Glutamatergic neuron (in vitro differentiated cells): ENCODE results near the gene HAT1. TPM values are rescaled to one million over a fixed set of nuclear protein-coding genes. Genes with fewer than 3 reads are reported as not detected.
"Not testable (repeated sequence)": the region's sequence is repeated elsewhere in the genome, so short reads cannot be mapped to it uniquely, and the experiment has no call there.

Experiments
- DNase-seq: peaks from one replicate; pipeline ENCODE4 v3.0.0; 2022
- H3K27ac Mint-ChIP-seq: one replicate; pipeline ENCODE4 v1.8.0; 2020; ENCODE audit warnings: mild to moderate bottlenecking, mixed read lengths, inconsistent platforms; ENCODE audit not compliant: unreplicated experiment
- H3K27me3 Mint-ChIP-seq: one replicate; pipeline ENCODE4 v1.8.0; 2020; ENCODE audit warnings: mild to moderate bottlenecking, moderate library complexity, mixed read lengths, inconsistent platforms; ENCODE audit not compliant: unreplicated experiment
- H3K36me3 Mint-ChIP-seq: one replicate; pipeline ENCODE4 v1.8.0; 2020; ENCODE audit warnings: mild to moderate bottlenecking, mixed read lengths, inconsistent platforms; ENCODE audit not compliant: unreplicated experiment
- H3K4me1 Mint-ChIP-seq: one replicate; pipeline ENCODE4 v1.8.0; 2020; ENCODE audit warnings: mild to moderate bottlenecking, low read depth, mixed read lengths, inconsistent platforms; ENCODE audit not compliant: unreplicated experiment
- H3K4me3 Mint-ChIP-seq: one replicate; pipeline ENCODE4 v1.8.0; 2020; ENCODE audit warnings: mild to moderate bottlenecking, mixed read lengths, inconsistent platforms; ENCODE audit not compliant: unreplicated experiment
- H3K9me3 Mint-ChIP-seq: one replicate; pipeline ENCODE4 v1.8.0; 2020; ENCODE audit warnings: mild to moderate bottlenecking, moderate library complexity, mixed read lengths, inconsistent platforms; ENCODE audit not compliant: unreplicated experiment
- total RNA-seq: library from RNA; stranded (reverse); fragmentation: NEBNext Ultra II Directional; extraction: Animal tissue kit (Norgen Biotek cat#: 25700); gene quantifications from one replicate; pipeline ENCODE4 v1.2.1, GENCODE V29; 2021; ENCODE audit not compliant: unreplicated experiment
- TF ChIP-seq, protein P1 (sequence below): fragments of 200-600 bp; sonication (generic); IDR thresholded peaks from one replicate; pipeline ENCODE4 v1.5.0; 2021; ENCODE audit not compliant: partially characterized antibody, unreplicated experiment

The HAT1 gene
- total RNA-seq, 1 donor from 2014 or later, result 19.9 TPM

GRCh38 chr2:171966235-171966634 is 44.0 kb downstream of the HAT1 start:
- no peak for DNase-seq
- Mint-ChIP-seq H3K4me1 (no peaks in the 10 kb centered on the region), H3K27me3 (no peaks in the 10 kb centered on the region), H3K9me3 (no peaks in the 10 kb centered on the region), H3K4me3 (no peak overlapping the region), H3K27ac (no peak overlapping the region), H3K36me3 (no peaks in the 10 kb centered on the region)
- TF ChIP-seq, protein P1, sequence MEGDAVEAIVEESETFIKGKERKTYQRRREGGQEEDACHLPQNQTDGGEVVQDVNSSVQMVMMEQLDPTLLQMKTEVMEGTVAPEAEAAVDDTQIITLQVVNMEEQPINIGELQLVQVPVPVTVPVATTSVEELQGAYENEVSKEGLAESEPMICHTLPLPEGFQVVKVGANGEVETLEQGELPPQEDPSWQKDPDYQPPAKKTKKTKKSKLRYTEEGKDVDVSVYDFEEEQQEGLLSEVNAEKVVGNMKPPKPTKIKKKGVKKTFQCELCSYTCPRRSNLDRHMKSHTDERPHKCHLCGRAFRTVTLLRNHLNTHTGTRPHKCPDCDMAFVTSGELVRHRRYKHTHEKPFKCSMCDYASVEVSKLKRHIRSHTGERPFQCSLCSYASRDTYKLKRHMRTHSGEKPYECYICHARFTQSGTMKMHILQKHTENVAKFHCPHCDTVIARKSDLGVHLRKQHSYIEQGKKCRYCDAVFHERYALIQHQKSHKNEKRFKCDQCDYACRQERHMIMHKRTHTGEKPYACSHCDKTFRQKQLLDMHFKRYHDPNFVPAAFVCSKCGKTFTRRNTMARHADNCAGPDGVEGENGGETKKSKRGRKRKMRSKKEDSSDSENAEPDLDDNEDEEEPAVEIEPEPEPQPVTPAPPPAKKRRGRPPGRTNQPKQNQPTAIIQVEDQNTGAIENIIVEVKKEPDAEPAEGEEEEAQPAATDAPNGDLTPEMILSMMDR, result no peak

- Mint-ChIP-seq H3K9me3 (no peaks in the 10 kb centered on the region), H3K4me1 (no peaks in the 10 kb centered on the region), H3K27me3 (no peaks in the 10 kb centered on the region), H3K27ac (no peak overlapping the region), H3K4me3 (no peak overlapping the region), H3K36me3 (no peaks in the 10 kb centered on the region)
- DNase-seq, result no peak
- TF ChIP-seq, protein P1, result no peak
Measured at GRCh38 chr2:171966688-171967087, 44.4 kb downstream of the HAT1 start.

DNA sequence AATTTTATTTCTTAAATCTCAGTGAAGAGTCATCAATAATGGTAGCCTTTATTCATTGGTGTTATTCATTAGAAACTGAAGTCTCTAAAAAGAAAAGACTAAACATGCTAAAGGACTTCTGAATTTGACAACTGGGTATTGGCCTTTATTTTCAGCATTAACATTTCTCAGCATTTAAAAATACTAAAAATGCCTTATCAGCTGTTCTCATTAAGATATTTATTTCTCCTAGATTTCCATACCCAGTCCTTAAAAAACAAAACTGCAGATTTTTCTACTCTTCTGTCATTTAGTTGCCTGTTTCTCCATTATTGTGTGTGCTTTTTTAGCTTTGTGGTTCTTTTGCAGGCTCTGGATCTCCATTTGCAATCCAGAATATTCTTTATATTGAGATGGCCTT is 46.2 kb downstream of the HAT1 start:
- Mint-ChIP-seq H3K36me3 (no peaks in the 10 kb centered on the region), H3K27me3 (no peaks in the 10 kb centered on the region), H3K4me1 (no peaks in the 10 kb centered on the region), H3K9me3 (no peaks in the 10 kb centered on the region), H3K27ac (no peak overlapping the region), H3K4me3 (no peak overlapping the region)
- TF ChIP-seq, protein P1, result no peak
- no peak for DNase-seq

GRCh38 chr2:171972329-171972982 is 50.2 kb downstream of the HAT1 start:
- DNase-seq, result no peak
- Mint-ChIP-seq H3K27ac (no peak overlapping the region), H3K36me3 (peaks cover 4% of the 10 kb centered on the region), H3K27me3 (no peaks in the 10 kb centered on the region), H3K4me1 (no peaks in the 10 kb centered on the region), H3K9me3 (no peaks in the 10 kb centered on the region), H3K4me3 (no peak overlapping the region)
- TF ChIP-seq, protein P1, result no peak

GRCh38 chr2:171979103-171979502 is 56.8 kb downstream of the HAT1 start:
- H3K27ac Mint-ChIP-seq, result no peak overlapping the region
- H3K4me3 Mint-ChIP-seq, result no peak overlapping the region
- no peak for DNase-seq
- peaks cover 4% of the 10 kb centered on the region for H3K36me3 Mint-ChIP-seq
- no peaks in the 10 kb centered on the region for H3K4me1 Mint-ChIP-seq
- no peaks in the 10 kb centered on the region for H3K27me3 Mint-ChIP-seq
- TF ChIP-seq, protein P1, result no peak
- no peaks in the 10 kb centered on the region for H3K9me3 Mint-ChIP-seq

DNA sequence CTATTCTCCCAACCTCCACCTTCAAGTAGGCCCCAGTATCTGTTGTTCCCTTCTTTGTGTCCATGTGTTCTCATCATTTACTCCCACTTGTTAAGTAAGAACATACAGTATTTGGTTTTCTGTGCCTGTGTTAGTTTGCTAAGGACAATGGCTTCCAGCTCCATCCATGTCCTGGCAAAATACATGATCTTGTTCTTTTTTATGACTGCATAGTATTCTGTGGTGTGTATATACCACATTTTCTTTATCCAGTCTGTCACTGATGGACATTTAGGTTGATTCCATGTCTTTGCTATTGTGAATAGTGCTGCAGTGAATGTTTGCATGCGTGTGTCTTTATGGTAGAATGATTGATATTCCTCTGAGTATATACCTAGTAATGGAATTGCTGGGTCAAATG is 61.7 kb downstream of the HAT1 start:
- not testable (repeated sequence) for H3K4me1 Mint-ChIP-seq, H3K4me3 Mint-ChIP-seq, H3K27ac Mint-ChIP-seq, H3K36me3 Mint-ChIP-seq, H3K9me3 Mint-ChIP-seq, H3K27me3 Mint-ChIP-seq, DNase-seq
